PFSK-1 (cell line): ENCODE data around the gene CXCL14.

Experiments
- POLR2AphosphoS5 ChIP-seq: IDR thresholded peaks from 2 replicates; pipeline ENCODE4 v1.6.1; 2012; ENCODE audit warnings: low read depth, mild to moderate bottlenecking, control low read depth, low read length, moderate library complexity
- SIN3A ChIP-seq: IDR thresholded peaks from 2 replicates; pipeline ENCODE4 v1.6.1; 2012; ENCODE audit warnings: mild to moderate bottlenecking, low read length, moderate library complexity, borderline replicate concordance; ENCODE audit not compliant: insufficient read depth
- TAF1 ChIP-seq: IDR thresholded peaks from 2 replicates; pipeline ENCODE4 v1.6.1; 2012; ENCODE audit warnings: low read length, control low read depth, borderline replicate concordance; ENCODE audit not compliant: insufficient read depth
- TF ChIP-seq, protein P1 (sequence below), 2 experiments: IDR thresholded peaks; 2 replicates each; pipeline versions ENCODE4 v1.6.1 to v1.8.0; 2011 to 2012; ENCODE audit warnings: low read depth in 2 of 2, low read length in 2 of 2, control low read depth in 1 of 2, inconsistent platforms in 1 of 2, mild to moderate bottlenecking in 1 of 2, moderate library complexity in 1 of 2; ENCODE audit not compliant: insufficient read depth in 1 of 2

DNA sequence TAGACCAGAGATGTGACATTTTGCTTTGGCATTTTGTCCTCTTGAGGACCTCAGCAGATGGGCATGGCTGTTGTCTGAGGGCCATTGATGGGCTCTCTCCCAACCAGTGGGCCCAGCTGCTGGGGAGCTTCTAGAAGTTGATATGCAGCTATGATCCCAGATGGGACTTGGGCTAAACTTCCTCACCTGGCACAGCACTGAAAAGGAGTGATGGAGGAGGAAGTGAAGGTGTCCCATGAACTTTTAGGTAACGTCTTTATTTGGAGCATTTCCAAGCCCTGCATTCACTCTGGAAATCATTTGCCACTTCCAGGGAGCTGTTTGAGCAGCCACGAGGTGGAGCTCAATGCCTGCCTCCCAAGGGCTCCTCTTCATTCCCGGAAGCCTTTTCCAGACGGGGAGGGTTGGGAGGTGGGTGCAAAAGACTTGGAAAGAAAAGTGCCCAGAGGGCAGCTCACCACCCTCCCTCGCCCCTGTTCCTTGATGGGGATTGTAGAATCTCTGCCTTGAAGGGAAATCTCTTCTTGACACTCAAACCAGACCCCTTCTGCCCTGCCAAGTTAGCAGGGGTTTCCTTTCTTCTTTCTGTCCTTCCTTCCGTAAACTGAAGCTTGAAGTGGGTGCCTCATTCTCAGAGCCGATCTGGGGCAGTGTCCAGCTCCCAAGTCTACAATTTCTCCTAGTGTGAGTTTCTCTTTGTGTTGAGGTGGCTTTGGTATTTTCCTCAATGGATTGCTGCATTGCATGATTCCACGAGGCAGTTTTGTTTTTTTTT is 24.9 kb downstream of the CXCL14 start:
- TF ChIP-seq, protein P1, sequence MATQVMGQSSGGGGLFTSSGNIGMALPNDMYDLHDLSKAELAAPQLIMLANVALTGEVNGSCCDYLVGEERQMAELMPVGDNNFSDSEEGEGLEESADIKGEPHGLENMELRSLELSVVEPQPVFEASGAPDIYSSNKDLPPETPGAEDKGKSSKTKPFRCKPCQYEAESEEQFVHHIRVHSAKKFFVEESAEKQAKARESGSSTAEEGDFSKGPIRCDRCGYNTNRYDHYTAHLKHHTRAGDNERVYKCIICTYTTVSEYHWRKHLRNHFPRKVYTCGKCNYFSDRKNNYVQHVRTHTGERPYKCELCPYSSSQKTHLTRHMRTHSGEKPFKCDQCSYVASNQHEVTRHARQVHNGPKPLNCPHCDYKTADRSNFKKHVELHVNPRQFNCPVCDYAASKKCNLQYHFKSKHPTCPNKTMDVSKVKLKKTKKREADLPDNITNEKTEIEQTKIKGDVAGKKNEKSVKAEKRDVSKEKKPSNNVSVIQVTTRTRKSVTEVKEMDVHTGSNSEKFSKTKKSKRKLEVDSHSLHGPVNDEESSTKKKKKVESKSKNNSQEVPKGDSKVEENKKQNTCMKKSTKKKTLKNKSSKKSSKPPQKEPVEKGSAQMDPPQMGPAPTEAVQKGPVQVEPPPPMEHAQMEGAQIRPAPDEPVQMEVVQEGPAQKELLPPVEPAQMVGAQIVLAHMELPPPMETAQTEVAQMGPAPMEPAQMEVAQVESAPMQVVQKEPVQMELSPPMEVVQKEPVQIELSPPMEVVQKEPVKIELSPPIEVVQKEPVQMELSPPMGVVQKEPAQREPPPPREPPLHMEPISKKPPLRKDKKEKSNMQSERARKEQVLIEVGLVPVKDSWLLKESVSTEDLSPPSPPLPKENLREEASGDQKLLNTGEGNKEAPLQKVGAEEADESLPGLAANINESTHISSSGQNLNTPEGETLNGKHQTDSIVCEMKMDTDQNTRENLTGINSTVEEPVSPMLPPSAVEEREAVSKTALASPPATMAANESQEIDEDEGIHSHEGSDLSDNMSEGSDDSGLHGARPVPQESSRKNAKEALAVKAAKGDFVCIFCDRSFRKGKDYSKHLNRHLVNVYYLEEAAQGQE (IDR thresholded peaks at IDR 0.05; ENCODE audit: insufficient read depth in 1 of 2, low read depth in 2 of 2, low read length in 2 of 2), result no peak
- no peak for TF ChIP-seq POLR2AphosphoS5
- no peak for TF ChIP-seq TAF1
- TF ChIP-seq SIN3A, result no peak
